Fibroblast of skin of scalp (primary cell): ENCODE measurements around the gene ATAD3C.
"Not testable (repeated sequence)": the region's sequence is repeated elsewhere in the genome, so short reads cannot be mapped to it uniquely, and the experiment has no call there.

Source experiments
- DNase-seq: peaks from one replicate; pipeline ENCODE4 v3.0.0-alpha.2; 2013

ATAD3C gene

DNA sequence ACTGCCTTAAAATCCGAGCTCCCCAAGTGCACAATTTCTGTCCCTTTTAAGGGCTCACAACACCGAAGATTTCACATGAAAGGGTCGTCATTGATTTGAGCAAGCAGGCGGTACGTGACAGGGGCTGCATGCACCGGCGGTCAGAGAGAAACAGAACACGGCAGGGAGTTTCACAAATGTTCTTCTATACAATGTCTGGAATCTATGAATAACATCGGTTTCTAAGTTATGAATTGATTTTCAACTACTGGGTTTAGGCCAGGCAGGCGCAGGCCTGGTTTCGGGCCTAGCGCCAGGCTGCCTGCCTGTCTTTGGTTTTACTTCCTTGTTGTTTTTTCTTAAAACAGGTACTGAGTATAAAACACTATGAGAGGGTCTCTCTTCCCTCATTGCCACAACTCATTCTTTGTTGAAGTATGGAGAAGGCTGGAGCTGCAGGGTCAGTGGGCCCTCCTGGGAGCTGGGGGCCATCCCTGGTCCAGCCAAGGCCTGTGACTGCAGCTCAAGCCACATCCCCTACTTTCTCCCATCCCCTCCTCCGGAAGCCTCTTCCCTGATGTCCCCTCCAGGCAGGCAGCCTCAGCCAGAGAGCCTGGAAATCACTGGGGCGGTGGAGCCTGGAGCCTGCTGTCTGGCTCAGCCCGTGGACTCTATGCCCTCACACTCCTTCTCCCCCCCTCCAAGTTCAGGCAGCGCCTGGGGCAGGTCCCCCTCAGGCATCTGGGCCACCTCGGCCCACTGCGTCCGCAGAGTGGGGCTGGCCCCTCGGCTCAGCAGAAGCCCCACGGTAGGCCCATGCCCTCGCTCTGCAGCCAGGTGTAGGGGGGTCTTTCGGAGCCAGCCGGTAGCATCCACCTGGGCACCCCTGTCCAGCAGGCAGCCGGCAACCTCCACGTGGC lies 30.8 kb upstream of the ATAD3C start:
- DNase-seq = no peak

DNA sequence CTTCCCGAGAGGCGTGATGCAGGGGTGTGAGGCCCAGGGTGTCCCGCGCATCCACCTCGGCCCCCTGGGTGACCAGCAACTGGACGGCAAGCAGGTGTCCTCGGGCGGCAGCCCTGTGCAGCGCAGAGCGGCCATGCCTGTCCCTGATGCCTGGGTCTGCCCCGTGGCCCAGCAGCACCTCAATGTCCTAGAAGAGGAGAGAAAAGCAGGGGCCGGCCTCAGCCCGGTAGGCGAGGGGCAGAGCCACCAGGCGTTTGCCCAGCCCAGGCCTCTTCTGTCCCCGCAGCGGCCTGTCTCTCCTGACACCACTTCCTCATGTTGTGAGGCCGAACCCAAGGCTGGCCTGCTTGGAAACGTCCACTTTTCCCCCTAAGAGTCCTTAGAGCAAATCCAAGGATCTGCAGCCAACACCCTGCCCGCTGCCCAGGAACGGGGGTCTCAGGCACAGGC lies 30.1 kb upstream of the ATAD3C start:
- DNase-seq = no peak

DNA sequence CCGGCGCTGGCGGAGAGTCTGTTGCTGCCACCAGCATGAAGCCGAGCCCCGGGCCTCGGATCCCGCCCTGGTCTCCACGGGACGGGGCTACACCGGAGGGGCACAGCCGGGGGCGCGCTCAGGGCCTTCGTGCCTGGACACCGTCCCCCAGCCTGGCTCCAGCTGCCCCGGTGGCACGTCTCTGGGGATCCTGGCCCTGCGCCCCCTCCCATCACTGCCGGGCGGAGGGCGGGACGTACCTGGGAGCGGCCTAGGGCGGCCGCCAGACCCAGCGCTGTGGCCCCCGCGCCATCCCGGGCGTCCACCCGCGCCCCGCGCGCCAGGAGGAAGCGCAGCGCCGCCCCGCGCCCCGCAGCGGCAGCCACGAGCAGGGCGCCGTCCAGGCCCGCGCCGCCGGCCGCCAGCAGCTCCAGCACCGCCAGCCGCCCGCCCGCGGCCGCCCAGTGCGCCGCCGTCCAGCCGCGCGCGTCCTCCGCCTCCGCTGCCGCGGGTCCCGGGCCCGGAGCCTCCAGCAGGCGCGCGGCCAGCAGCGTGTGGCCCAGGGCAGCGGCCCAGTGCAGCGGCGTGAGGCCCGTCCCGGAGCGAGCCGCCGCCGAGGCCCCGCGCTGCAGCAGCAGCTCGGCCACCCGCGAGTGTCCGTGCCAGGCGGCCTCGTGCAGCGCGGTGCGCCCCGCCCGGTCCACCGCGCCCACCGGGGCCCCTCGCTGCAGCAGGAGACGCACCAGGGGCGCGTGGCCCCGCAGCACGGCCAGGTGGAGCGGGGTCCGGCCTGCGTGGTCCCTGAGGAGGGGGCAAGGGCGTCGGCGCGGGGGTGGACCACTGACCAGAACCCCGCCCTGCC lies 29.5 kb upstream of the ATAD3C start:
- DNase-seq = no peak

- DNase-seq = no peak
Observed at GRCh38 chr1:1420654-1421141, 28.8 kb upstream of the ATAD3C start.

DNA sequence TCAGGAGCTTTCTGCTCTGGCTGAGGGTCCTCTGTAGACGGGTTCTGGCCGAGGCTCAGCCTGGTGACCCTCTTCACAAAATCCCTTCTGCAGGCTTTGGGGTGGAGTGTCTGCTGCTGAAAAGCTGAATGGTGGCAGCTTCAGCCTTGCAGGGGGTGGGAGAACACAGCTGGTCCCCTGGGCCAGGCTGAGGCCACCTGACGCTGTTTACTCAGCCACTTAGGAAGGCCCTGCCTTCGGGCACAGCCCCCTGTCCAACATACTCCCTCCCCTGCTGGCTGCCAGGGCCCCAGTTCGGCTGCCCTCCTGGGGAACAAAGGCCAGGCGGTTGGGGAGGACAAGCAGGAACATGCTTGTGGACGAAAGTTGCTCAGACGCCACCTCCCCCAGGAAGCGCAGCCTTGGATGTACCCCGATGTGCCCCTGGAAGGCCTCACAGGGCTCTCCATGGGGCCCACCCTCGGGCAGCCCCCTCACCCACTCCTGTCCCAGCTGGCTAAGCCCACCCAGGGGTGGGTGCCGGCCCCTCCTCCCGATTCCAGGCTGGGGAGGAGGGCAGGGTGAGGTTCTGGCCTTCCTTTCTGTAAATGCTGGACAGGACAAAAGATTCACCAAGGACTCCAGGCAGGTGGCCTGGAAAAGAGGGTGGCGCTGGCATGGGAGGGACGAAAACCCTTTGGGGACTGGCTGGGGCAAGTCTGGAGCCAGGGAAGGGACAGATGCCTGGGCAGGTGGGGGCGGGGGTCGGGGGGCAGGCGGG lies 28.2 kb upstream of the ATAD3C start, which contains the start of gene ANKRD65:
ANKRD65 (minus strand) TSS at position 130 of the 760 bp plus-strand sequence. CDS start 271 bp downstream, outside the sequence.
- DNase-seq = no peak

DNA sequence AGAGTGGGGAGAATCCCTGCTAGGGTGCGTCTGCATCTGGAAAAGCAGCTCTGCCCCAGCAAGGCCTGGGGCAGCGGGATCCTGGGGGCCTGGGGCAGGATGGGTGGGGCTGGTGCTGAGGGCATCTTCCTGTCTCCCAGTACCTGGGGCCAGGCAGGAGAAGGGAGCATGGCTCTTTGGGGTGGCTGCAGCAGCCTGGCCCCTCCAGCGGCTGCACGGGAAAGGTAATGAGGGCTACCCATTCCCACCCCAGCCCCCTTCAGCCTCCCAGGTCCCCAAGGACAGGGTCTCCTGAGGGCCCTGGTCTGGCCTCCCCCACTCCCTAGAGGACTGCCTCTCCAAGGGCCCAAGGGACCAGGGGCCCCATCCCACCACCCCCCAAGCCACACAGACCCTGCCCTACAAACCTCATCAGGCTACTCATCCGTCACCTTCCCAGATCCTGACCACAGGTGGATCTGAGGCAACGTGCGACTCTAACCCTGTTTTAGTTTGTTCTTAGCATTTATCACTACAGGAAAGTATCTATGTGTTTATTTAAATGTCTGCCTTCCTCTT lies 27.5 kb upstream of the ATAD3C start:
- no peak for DNase-seq

DNA sequence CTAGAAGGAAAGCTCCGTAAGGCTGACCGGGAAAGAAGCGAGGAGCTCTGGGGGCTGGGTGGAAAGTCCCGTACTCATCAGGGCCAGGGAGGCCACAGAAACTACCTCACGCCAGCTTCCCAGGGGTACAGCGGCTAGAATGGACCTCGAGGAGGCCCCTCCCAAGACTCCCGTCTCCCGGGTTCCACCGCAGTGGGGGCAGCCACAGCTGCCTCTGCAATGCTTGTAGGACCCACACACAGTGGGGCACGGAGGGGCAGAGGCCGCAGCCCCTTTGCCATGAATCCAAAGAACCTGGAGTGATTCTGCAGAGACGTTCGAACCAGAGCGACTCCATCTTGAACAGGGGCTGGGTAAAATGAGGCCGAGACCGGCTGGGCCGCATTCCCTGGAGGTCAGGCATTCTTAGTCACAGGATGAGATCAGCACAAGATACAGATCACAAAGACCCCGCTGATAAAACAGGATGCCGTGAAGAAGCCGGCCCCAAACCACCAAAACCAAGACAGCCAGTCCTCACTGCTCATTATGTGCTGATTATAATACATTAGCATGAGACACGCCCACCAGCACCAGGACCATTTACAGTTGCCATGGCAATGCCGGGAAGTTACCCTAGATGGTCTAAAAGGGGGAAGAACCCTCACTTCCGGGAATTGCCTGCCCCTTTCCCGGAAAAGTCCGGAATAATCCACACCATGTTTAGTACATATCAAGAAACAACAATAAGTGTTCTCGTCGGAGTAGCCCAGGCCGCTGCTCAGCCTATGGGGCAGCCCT lies 26.8 kb upstream of the ATAD3C start:
- peak; percentile 49 for DNase-seq

DNA sequence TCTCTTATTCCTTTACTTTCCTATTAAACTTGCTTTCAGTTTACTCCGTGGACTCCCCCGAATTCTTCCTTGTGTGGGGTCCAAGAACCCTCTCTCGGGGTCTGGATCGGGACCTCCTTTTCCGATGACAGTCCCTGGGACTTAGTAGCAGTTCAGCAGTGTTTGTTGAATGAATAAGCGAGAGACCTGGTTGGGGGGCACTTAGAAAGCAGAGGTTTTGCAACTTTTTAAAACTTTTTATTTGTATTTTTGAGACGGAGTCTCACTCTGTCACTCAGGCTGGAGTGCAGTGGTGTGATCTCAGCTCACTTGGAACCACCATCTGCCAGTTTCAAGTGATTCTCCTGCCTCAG lies 26.3 kb upstream of the ATAD3C start:
- no peak for DNase-seq

- DNase-seq = no peak
Observed at GRCh38 chr1:1424707-1425106, 24.8 kb upstream of the ATAD3C start.

GRCh38 chr1:1425426-1425752 lies 24.1 kb upstream of the ATAD3C start:
- no peak for DNase-seq

DNA sequence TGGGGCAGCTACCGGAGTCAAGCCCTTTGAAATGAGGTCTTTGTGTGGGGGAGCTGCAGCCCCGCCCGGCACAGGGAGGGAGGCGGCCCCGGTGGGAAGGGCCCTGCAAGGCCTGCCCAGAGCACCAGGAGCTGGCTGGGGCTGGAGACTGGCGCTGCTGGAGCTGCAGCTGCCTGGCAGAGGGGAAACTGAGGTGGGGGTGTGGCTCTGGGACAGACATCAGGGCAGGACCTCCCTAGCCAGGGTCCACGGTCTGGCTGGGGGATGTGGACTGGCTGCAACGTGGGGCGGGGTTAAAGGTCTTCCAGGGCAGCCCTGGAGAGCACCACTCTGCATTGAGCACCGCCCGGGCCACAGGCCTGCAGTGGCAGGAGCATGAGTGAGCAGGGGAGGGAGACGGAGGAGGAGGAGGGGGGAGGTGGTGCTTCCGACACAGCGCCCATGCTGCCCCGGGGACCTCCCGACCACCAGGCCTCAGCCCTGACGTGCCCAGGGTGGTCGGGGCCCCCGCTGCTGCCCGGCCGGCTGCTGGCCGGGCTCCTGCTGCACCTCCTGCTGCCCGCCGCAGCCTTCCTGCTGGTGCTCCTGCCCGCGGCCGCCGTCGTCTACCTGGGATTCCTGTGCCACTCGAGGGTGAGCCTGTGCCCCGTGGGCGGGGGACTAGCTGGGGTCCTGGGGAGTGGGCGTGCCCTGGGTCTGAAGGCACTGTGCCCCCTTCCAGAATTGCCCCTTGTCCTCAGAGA lies 23.6 kb upstream of the ATAD3C start:
- no peak for DNase-seq

DNA sequence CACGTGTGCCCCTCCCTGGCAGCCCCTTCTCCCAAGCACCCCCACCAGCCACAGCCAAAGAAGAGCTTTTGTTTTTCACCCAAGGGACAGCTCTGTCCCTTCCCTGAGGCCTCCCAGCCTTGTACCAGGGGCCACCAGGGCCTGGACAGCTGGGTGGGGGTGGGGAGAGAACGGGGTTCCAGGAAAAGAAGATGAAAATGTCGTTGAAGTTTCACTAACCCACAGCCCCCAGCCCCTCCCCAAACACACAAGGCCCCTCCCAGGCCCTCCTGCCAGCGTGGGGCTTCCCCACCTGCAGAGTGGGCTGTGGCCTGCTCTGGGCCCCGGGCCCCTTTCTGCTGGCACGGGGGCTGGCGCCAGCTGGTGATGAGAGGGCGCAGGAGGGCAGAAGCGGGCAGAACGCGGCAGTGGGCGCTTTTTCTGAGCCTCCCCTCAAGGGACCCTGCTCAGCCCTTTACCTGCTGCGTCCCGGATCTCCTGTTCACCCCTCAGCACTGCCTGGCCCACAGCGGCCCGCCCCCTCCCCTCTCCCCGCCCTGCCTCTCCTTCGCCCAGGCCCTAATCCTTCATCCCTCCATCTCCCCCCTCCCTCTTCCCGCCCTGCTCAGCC lies 22.9 kb upstream of the ATAD3C start:
- DNase-seq = no peak

GRCh38 chr1:1427106-1427819 lies 22.2 kb upstream of the ATAD3C start:
- DNase-seq = peak; percentile 12

GRCh38 chr1:1427820-1428148 lies 21.7 kb upstream of the ATAD3C start:
- no peak for DNase-seq

- no peak for DNase-seq
Observed at GRCh38 chr1:1428174-1428573, 21.3 kb upstream of the ATAD3C start.

GRCh38 chr1:1428967-1429366 lies 20.5 kb upstream of the ATAD3C start:
- DNase-seq = not testable (repeated sequence)

DNA sequence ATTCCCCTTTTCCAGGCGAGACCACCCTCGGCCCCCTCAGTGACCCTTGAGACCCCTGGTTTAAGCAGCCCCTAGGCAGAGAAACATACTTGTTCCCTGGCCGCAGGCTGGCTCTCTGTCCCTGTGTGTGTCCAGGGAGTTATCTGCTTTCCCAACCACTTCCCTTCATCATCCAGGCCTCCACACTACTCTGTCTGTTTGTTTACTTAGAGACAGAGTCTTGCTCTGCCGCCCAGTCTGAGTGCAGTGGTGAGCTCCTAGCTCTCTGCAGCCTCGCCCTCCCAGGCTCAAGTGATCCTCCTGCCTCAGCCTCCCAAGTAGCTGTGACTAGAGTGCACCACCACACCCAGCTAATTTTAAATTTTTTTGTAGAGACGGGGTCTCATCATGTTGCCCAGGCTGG lies 19.8 kb upstream of the ATAD3C start:
- DNase-seq = peak; percentile 16

DNA sequence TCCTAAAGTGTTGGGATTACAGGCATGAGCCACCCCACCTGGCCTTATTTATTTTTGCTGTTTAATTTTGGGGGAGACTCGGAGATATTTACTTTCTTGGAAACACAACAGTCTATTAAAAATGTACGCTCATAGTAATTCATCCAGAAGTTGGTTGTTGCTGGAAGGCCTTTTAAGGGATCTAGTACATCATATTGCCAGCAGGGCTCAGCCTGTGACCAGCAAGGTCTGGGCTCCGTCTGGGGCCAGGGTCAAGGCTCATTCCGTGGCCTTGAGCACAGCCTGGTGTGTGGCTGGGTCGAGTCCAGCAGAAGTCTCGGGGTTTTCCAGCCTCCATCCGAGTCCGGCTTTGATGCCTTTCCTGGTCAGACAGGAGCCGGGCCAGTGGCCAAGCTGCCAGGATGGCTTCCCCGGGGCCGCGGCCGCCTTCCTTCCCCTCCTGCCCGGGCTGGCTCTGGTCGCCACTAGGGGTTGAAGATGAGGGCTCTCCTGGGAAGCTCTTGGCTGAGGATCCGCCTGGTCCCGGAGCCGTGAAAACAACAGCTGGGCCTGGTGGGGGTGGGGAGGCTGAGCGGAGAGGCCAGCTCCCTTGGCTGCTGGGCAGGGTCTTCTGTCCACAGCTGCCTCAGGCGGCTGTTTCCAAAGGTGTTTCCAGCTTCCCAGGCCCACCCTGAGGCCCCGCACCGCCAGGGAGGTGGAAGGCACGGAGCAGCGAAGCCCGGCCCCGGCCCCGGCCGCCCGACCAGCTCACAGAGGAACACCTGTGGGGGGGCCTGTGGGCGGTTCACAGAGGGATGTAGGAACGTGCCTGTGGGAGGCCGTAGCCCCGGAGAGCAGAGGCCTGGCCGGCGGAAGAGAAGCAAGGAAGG lies 19.1 kb upstream of the ATAD3C start:
- DNase-seq = peak; percentile 60
